GM12865 (cell line): ENCODE results near the gene PSMD3.
"Not testable (repeated sequence)": the region's sequence is repeated elsewhere in the genome, so short reads cannot be mapped to it uniquely, and the experiment has no call there.

ENCODE experiments used
- DNase-seq: peaks from one replicate; pipeline ENCODE4 v3.0.0; 2010; ENCODE audit warnings: low read depth
- H3K4me3 ChIP-seq: 2 replicates; pipeline ENCODE4 v1.5.1; 2011; ENCODE audit warnings: mild to moderate bottlenecking, low read depth, low read length, control low read depth
- CTCF ChIP-seq: IDR thresholded peaks from 2 replicates; pipeline ENCODE4 v1.5.1; 2011; ENCODE audit warnings: low read length, control low read depth, low read depth, inconsistent platforms; ENCODE audit not compliant: insufficient read depth; ENCODE audit errors: missing control alignments

Gene PSMD3

GRCh38 chr17:40004712-40005111 lies 24.1 kb downstream of the PSMD3 start:
- no peak overlapping the region for H3K4me3 ChIP-seq
- DNase-seq = no peak
- TF ChIP-seq CTCF = no peak

GRCh38 chr17:40005520-40005919 lies 24.9 kb downstream of the PSMD3 start:
- H3K4me3 ChIP-seq = no peak overlapping the region
- no peak for DNase-seq
- TF ChIP-seq CTCF = no peak

- not testable (repeated sequence) for DNase-seq, H3K4me3 ChIP-seq
Observed at GRCh38 chr17:40010946-40011500, 30.4 kb downstream of the PSMD3 start.

- not testable (repeated sequence) for H3K4me3 ChIP-seq, DNase-seq
Observed at GRCh38 chr17:40012017-40012647, 31.5 kb downstream of the PSMD3 start.

GRCh38 chr17:40014375-40014980 lies 33.9 kb downstream of the PSMD3 start:
- DNase-seq = peak; percentile 42
- TF ChIP-seq CTCF = no peak
- H3K4me3 ChIP-seq = no peak overlapping the region

GRCh38 chr17:40015005-40015997 lies 34.7 kb downstream of the PSMD3 start, which contains the start of gene CSF3:
CSF3 (plus strand) TSS chr17:40015440; CDS start chr17:40015475, 35 bp downstream.
- H3K4me3 ChIP-seq = peak within 1 kb of the TSS; percentile 10
- TF ChIP-seq CTCF = no peak
- DNase-seq = no peak

GRCh38 chr17:40015998-40016985 lies 35.7 kb downstream of the PSMD3 start:
- no peak for TF ChIP-seq CTCF
- no peak overlapping the region for H3K4me3 ChIP-seq
- no peak for DNase-seq
